Measurements from ENCODE around the gene SLC35E2B.
"Not testable (repeated sequence)": the region's sequence is repeated elsewhere in the genome, so short reads cannot be mapped to it uniquely, and the experiment has no call there.

The SLC35E2B gene

GRCh38 chr1:1692714-1693647 lies at the start of gene SLC35E2B:
Gene SLC35E2B, minus strand, starts transcription at chr1:1692795. Its CDS starts 16,096 bp downstream, at chr1:1676699.
- not testable (repeated sequence) for H3K36me3 ChIP-seq (ENCODE audit: insufficient read depth); H3K4me1 ChIP-seq (ENCODE audit: low read depth, poor library complexity, severe bottlenecking); H3K27me3 ChIP-seq (ENCODE audit: insufficient read depth, low read depth); H3K4me2 ChIP-seq; H3K79me2 ChIP-seq (ENCODE audit: insufficient read depth, low read depth); H2AFZ ChIP-seq (ENCODE audit: low read depth); H3K4me3 ChIP-seq (IDR thresholded peaks at IDR 0.05; ENCODE audit: insufficient read depth, low read depth, low read length); H4K20me1 ChIP-seq (ENCODE audit: insufficient read depth)
- peak within 1 kb of the TSS; percentile 92 for H3K27ac ChIP-seq
- H3K9ac ChIP-seq: peak within 1 kb of the TSS; percentile 79

GRCh38 chr1:1741013-1741412 lies 48.4 kb upstream of the SLC35E2B start:
- not testable (repeated sequence) for H3K4me3 ChIP-seq (IDR thresholded peaks at IDR 0.05; ENCODE audit: insufficient read depth, low read depth, low read length)

GRCh38 chr1:1738799-1739337 lies 46.3 kb upstream of the SLC35E2B start:
- not testable (repeated sequence) for H3K27me3 ChIP-seq (ENCODE audit: insufficient read depth, low read depth); H2AFZ ChIP-seq (ENCODE audit: low read depth); H3K79me2 ChIP-seq (ENCODE audit: insufficient read depth, low read depth); H3K9ac ChIP-seq; H4K20me1 ChIP-seq (ENCODE audit: insufficient read depth); H3K36me3 ChIP-seq (ENCODE audit: insufficient read depth); H3K4me3 ChIP-seq (IDR thresholded peaks at IDR 0.05; ENCODE audit: insufficient read depth, low read depth, low read length)
- H3K4me2 ChIP-seq: peak overlapping the region; percentile 21; the same call in 1 of the 2 replicates
- peak overlapping the region; percentile 52; the same call in 1 of the 2 replicates for H3K27ac ChIP-seq
- H3K4me1 ChIP-seq (ENCODE audit: low read depth, poor library complexity, severe bottlenecking): peaks cover 14% of the 10 kb centered on the region

More at GRCh38 chr1:1741013-1741412, 48.4 kb upstream of the SLC35E2B start:
- H3K27me3 ChIP-seq (ENCODE audit: insufficient read depth, low read depth); H3K79me2 ChIP-seq (ENCODE audit: insufficient read depth, low read depth); H3K27ac ChIP-seq; H3K4me2 ChIP-seq; H4K20me1 ChIP-seq (ENCODE audit: insufficient read depth); H3K36me3 ChIP-seq (ENCODE audit: insufficient read depth); H3K9ac ChIP-seq; H2AFZ ChIP-seq (ENCODE audit: low read depth): not testable (repeated sequence)
- peaks cover 14% of the 10 kb centered on the region for H3K4me1 ChIP-seq (ENCODE audit: low read depth, poor library complexity, severe bottlenecking)

- Histone ChIP-seq H3K4me2 (peak overlapping the region; percentile 14), H3K27ac (peak overlapping the region; percentile 59), H3K4me1 (ENCODE audit: low read depth, poor library complexity, severe bottlenecking) (peaks cover 10% of the 10 kb centered on the region)
- not testable (repeated sequence) for H3K36me3 ChIP-seq (ENCODE audit: insufficient read depth); H3K27me3 ChIP-seq (ENCODE audit: insufficient read depth, low read depth); H2AFZ ChIP-seq (ENCODE audit: low read depth); H3K79me2 ChIP-seq (ENCODE audit: insufficient read depth, low read depth); H4K20me1 ChIP-seq (ENCODE audit: insufficient read depth); H3K9ac ChIP-seq; H3K4me3 ChIP-seq (IDR thresholded peaks at IDR 0.05; ENCODE audit: insufficient read depth, low read depth, low read length)
These were observed 45.3 kb upstream of the SLC35E2B start for GRCh38 chr1:1737675-1738590.

- Histone ChIP-seq H3K79me2 (ENCODE audit: insufficient read depth, low read depth) (peaks cover 4% of the 10 kb centered on the region; the same call in 1 of the 2 replicates), H3K9ac (no peak overlapping the region), H4K20me1 (ENCODE audit: insufficient read depth) (no peaks in the 10 kb centered on the region), H3K27me3 (ENCODE audit: insufficient read depth, low read depth) (no peaks in the 10 kb centered on the region), H3K4me2 (no peak overlapping the region), H2AFZ (ENCODE audit: low read depth) (no peak overlapping the region), H3K4me1 (ENCODE audit: low read depth, poor library complexity, severe bottlenecking) (peaks cover 6% of the 10 kb centered on the region), H3K27ac (no peak overlapping the region), H3K36me3 (ENCODE audit: insufficient read depth) (no peaks in the 10 kb centered on the region), H3K4me3 (IDR thresholded peaks at IDR 0.05; ENCODE audit: insufficient read depth, low read depth, low read length) (no peak overlapping the region)
- no peak for TF ChIP-seq CTCF (conservative IDR thresholded peaks at IDR 0.05; ENCODE audit: low read depth, low read length)
These were observed 39.8 kb upstream of the SLC35E2B start for GRCh38 chr1:1732381-1732780.

GRCh38 chr1:1730870-1731269 lies 38.3 kb upstream of the SLC35E2B start:
- H3K4me2 ChIP-seq: no peak overlapping the region
- no peak for TF ChIP-seq CTCF (conservative IDR thresholded peaks at IDR 0.05; ENCODE audit: low read depth, low read length)

GRCh38 chr1:1730230-1730629 lies 37.6 kb upstream of the SLC35E2B start:
- H3K36me3 ChIP-seq (ENCODE audit: insufficient read depth); H2AFZ ChIP-seq (ENCODE audit: low read depth); H3K9ac ChIP-seq; H3K4me1 ChIP-seq (ENCODE audit: low read depth, poor library complexity, severe bottlenecking); H3K27ac ChIP-seq; H4K20me1 ChIP-seq (ENCODE audit: insufficient read depth); H3K4me2 ChIP-seq; H3K27me3 ChIP-seq (ENCODE audit: insufficient read depth, low read depth); H3K4me3 ChIP-seq (IDR thresholded peaks at IDR 0.05; ENCODE audit: insufficient read depth, low read depth, low read length); H3K79me2 ChIP-seq (ENCODE audit: insufficient read depth, low read depth): not testable (repeated sequence)

More at GRCh38 chr1:1730870-1731269, 38.3 kb upstream of the SLC35E2B start:
- Histone ChIP-seq H3K4me3 (IDR thresholded peaks at IDR 0.05; ENCODE audit: insufficient read depth, low read depth, low read length) (no peak overlapping the region), H4K20me1 (ENCODE audit: insufficient read depth) (no peaks in the 10 kb centered on the region), H3K36me3 (ENCODE audit: insufficient read depth) (no peaks in the 10 kb centered on the region), H3K79me2 (ENCODE audit: insufficient read depth, low read depth) (no peaks in the 10 kb centered on the region), H2AFZ (ENCODE audit: low read depth) (no peak overlapping the region), H3K4me1 (ENCODE audit: low read depth, poor library complexity, severe bottlenecking) (no peaks in the 10 kb centered on the region), H3K27ac (no peak overlapping the region), H3K9ac (no peak overlapping the region), H3K27me3 (ENCODE audit: insufficient read depth, low read depth) (no peaks in the 10 kb centered on the region)
